HG03439 (cell line): ENCODE results near the gene GPAM.
A peak's percentile ranks its signal among the peaks of the same experiment; 100 is the strongest.
"Not testable (repeated sequence)": the region's sequence is repeated elsewhere in the genome, so short reads cannot be mapped to it uniquely, and the experiment has no call there.

Source experiments
- ATAC-seq: cut with Tn5 transposase; IDR thresholded peaks from one replicate; pipeline ENCODE4 v1.9.1; 2021; ENCODE audit warnings: mild to moderate bottlenecking, moderate library complexity; ENCODE audit not compliant: unreplicated experiment

The GPAM gene

GRCh38 chr10:112216151-112216550 is 32.6 kb upstream of the GPAM start:
- ATAC-seq, result no peak

GRCh38 chr10:112215342-112215774 is 31.8 kb upstream of the GPAM start:
- ATAC-seq, result no peak

GRCh38 chr10:112214298-112214926 is 30.8 kb upstream of the GPAM start:
- no peak for ATAC-seq

GRCh38 chr10:112213836-112214235 is 30.3 kb upstream of the GPAM start:
- ATAC-seq, result no peak

GRCh38 chr10:112213098-112213823 is 29.7 kb upstream of the GPAM start:
- no peak for ATAC-seq

GRCh38 chr10:112210666-112211065 is 27.1 kb upstream of the GPAM start:
- ATAC-seq, result no peak

GRCh38 chr10:112209684-112210131 is 26.1 kb upstream of the GPAM start:
- ATAC-seq, result no peak

GRCh38 chr10:112208997-112209396 is 25.4 kb upstream of the GPAM start:
- no peak for ATAC-seq

- ATAC-seq, result no peak
Observed at GRCh38 chr10:112208292-112208691, 24.7 kb upstream of the GPAM start.

GRCh38 chr10:112203328-112204076 is 19.9 kb upstream of the GPAM start:
- peak; percentile 80 for ATAC-seq

- ATAC-seq, result peak; percentile 87
Observed at GRCh38 chr10:112202561-112203241, 19.1 kb upstream of the GPAM start.

GRCh38 chr10:112202076-112202475 is 18.5 kb upstream of the GPAM start:
- no peak for ATAC-seq

- ATAC-seq, result no peak
Observed at GRCh38 chr10:112201334-112201733, 17.8 kb upstream of the GPAM start.

- ATAC-seq, result not testable (repeated sequence)
Observed at GRCh38 chr10:112200259-112200658, 16.7 kb upstream of the GPAM start.

GRCh38 chr10:112197662-112198061 is 14.1 kb upstream of the GPAM start:
- not testable (repeated sequence) for ATAC-seq

- ATAC-seq, result no peak
Observed at GRCh38 chr10:112195224-112195623, 11.7 kb upstream of the GPAM start.

GRCh38 chr10:112191791-112192190 is 8.2 kb upstream of the GPAM start:
- ATAC-seq, result no peak

- ATAC-seq, result no peak
Observed at GRCh38 chr10:112191041-112191590, 7.6 kb upstream of the GPAM start.

- no peak for ATAC-seq
Observed at GRCh38 chr10:112189465-112189864, 5.9 kb upstream of the GPAM start.

GRCh38 chr10:112187527-112187926 is 4.0 kb upstream of the GPAM start:
- ATAC-seq, result no peak

- ATAC-seq, result no peak
Observed at GRCh38 chr10:112185959-112186358, 2.4 kb upstream of the GPAM start.
